Activated CD4-positive, alpha-beta T cell treated with anti-CD3 and anti-CD28 coated beads, Interleukin-2, amount 50 U/mL, for 16 hours (primary cell): ENCODE measurements around the gene ZCCHC24.
"Not testable (repeated sequence)": the region's sequence is repeated elsewhere in the genome, so short reads cannot be mapped to it uniquely, and the experiment has no call there.

Experiments used
- DNase-seq: peaks from one replicate; pipeline ENCODE4 v3.0.0-alpha.2; 2020

Gene ZCCHC24

DNA sequence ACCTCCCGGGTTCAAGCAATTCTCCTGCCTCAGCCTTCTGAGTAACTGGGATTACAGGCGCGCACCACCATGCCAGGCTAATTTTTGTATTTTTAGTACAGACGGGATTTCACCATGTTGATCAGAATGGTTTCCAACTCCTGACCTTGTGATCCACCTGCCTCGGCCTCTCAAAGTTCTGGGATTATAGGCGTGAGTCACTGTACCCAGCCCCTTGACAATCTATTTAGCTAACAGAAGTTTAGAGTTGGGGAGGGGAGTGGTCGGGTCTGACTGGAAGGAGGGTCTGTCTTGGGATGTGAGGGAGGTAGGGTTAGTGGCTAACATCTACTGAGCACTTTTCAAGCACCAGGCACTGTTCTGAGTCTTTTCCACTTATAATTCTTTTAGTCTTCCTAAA, 27.0 kb upstream of the ZCCHC24 start:
- DNase-seq: no peak

DNA sequence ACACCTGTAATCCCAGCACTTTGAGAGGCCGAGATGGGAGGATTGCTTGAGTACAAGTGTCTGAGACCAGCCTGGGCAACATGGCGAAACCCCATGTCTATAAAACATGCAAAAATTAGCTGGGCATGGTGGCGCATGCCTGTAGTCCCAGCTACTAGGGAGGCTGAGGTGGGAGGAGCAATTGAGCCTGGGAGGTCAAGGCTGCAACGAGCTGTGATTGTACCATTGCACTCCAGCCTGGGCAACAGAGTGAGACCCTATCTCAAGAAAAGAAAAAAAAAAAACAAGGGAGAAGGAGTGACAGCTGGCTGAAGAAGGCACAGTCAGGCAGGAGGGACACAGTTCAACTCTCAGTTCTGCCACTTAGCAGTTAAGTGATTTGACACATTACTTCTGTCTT, 26.4 kb upstream of the ZCCHC24 start:
- no peak for DNase-seq

DNA sequence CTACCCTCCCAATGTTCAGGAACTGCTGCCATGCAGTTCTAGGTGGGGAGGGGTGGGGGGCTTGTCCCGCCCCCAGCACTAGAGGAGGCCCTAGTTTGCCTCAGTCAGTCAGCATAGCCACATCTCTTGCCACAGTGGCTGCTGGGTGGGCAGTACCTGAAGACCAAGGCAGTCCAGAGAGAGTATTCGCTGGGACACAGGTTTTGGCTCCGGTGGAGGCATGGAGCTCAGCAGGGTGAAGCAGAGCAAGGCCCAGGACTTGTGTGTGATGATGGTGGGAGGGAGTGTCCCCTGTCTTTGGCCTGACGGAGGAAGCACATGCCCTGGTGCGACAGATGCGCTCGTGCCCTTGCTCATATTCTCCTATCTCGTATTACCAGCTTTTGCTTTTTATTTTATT, 24.7 kb upstream of the ZCCHC24 start:
- no peak for DNase-seq

DNA sequence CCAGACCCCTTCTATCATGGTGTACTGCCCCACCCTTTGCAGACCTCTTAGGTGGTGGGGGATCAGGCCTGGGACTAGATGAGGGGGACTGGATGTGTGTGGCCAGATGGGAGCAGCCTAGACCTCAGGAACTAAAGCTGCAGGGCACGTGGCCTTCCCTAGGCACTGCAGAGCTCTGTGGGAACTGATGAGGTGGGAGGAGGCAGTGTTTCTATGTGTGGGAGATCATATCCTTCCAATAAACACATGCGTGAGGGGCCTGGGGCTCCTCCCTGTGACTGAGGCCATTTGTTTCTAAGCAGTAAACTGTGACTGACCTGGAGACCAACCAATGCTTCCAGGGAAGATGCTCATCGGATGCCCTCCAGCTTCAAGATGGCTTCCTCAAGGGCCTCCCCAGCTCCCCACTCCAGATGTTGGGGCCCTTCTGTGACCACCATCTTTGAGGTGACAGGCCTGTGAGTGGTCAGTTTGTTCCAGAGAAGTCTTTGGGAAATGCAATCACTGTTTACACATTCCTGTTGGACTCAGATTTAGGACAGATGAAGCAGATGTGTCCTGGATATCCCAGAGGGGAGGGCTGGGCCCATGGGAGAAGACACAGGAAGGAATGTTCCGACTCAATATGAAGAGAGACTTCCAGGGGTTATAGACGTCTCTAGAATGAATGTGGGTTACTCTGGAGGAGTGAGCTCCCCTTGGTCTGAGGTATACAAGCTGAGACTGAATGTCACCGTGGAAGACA, 23.6 kb upstream of the ZCCHC24 start:
- DNase-seq: no peak

DNA sequence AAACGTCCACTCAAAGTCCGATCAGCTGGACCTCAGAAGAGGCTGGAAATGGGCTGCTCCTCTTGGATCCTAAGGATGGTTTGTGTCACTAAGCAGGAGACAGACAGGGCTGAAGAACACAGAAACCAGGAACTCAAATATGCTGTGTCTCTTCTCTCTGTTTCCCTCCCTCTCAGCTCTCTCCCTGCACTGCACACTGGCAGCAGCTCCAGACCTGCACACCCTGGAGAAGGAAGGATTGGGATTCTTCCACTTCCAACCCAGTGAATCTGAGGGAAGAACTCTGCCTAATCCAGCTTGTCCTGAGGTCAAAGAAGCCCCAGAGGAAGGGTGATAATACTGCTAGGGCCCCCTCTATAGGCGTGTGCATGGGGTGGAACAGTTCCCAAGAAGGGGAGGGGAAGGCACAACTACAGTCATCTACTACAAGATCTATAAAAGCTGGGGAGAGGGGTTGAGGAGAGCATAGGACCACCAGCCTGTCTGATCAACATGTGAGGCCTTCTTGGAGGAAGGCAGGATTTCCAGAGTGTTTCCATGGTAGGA, 22.7 kb upstream of the ZCCHC24 start:
- no peak for DNase-seq

DNA sequence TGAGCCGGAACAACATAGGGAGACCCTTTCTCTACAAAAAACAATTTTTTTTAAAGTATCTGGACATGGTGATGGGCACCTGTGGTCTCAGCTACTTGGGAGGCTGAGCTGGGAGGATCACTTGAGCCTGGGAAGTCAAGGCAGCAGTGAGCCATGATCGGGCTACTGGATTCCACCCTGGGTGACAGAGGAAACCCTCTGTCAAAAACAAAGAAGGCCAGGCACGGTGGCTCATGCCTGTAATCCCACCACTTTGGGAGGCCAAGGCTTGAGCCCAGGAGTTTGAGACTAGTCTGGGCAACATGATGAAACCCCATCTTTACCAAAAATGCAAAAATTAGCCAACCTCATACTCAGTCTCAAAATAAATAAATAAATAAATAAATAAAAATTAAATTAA, 19.9 kb upstream of the ZCCHC24 start:
- DNase-seq: no peak

DNA sequence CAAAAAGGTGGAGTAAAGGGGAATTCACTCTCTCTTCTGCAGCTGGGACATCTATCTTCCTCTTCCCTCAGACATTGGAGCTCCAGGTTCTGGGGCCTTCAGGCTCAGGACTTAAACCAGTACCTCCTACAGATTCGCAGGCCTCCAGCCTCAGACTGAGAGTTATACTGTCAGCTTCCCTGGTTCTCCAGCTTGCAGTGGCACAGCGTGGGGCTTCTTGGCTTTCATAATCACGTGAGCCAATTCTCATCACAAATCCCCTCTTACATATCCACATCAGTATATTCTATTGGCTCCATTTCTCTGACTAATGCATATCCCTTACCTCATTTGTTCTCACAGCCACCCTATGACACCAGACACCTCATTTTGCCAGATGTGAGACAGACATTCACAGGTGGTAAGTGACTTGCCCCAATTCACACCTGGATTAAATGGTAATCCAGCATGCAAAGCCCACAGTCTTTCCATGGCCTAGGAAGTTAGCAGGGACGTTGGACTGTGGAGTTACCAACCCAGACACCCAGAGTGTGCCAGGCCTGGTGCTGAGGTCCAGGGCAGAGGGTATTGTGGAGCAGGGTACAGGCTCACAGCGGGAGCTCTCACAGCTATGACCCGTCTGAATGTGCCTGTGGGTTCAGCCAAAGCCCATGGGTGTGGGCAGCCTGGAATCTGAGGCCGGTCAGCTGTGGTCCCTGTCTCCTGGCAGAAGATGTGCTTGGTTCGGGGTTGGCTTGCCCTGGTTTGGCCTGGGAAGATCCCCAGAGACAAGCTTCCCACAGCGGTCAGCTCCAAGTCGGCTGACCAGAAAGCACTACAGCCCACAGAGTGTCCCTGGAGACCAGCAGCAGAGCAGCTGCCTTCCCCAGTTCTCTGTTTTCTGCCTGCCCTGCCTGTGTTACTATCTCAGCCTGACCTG, 18.4 kb upstream of the ZCCHC24 start:
- no peak for DNase-seq

DNA sequence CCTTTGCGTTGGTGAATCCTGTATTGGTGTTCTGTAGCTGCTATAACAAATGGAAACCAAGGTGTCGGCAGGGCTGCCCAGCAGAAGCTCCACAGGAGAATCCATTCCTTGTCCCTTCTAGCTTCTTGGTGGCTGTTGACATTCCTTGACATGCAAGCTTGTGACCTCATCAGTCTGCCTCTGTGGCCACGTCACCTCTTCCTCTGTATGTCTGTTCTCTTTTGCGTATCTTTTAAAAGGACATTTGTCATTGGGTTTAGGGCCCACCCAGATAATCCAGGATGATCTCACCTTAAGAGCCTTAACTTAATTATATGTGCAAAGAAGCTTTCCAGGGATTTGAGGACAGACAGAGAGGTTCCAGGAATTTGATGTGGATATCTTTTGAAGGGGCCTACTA, 15.3 kb upstream of the ZCCHC24 start:
- no peak for DNase-seq

DNA sequence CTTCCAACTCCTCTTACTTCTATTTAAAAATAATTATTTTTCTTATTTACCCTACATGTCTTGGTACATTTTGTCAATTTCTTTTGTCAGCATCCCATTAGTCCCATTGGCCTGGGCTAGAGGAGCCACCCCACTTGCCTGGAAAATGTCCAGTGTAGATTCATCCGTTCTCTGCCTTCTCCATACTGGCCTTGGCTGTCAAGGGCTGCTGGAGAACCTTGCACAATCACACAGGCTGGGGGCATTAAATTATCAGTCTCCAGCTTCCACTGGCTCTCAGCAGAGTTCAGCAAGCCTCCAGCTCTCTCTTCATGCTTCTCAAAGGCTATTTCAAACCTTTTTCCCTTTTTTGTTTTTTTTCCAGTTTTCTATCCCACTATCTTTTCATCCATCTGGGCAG, 13.8 kb upstream of the ZCCHC24 start:
- no peak for DNase-seq

DNA sequence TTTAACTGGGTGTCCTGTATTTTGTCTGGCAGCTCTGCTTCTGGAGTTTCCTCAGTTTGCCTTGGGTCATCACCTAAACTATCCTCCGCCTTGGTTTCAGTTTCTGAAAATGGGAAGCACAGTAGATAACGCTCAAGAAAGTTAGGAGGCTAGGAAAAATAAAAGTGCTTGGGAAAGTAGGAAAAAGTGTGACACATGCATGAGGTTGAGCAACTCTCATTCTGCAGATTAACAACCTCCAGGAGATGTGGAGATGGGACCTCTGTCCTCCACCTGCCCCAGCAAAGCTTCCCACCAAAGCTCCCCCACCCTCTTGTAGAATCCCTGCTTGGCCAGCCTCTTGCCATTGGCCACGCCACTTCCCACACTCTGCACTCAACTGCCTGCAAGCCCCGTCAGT, 13.1 kb upstream of the ZCCHC24 start:
- DNase-seq: no peak

DNA sequence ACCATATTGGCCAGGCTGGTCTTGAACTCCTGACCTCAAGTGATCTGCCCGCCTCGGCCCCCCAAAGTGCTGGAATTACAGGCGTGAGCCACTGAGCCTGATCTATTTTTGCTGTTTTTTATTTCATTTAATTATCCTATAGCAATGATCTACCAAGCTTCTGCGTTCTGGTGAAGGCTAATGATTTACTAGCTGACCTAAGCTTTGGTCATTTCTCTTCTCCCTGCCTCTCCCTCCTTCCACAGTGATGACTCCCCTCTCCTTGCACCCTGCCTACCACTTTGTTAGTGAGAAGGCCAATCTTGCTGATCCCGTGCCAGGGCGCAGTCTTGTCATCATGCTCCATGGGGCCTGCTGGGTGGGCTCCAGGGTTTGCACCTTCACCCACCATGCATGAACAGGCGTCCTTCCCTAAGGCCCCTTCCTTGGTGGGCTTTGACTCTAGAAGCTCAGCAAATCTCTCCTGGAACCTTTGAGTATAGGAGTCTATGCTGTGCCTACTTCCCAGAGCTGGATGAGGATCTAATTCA, 11.9 kb upstream of the ZCCHC24 start:
- DNase-seq: no peak

DNA sequence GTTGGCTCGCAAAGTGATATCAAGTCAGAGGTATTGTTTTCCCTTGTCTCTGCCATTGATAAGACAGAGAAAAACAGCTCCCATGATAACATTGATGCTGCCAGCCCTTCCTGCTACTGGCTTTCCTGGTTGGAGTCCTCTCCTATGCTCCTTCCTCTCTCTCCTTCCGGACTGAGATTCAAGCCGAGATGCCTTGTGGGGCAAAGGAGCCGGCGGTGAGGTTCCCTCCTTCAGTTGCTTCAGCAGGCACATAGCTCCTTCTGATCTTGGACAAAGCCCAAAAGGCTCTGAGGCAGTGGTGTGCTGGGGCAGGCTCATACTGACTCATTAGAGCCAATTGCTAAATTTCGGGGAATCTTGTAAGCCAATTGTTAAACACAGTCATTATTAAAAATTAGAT, 8.8 kb upstream of the ZCCHC24 start:
- no peak for DNase-seq

DNA sequence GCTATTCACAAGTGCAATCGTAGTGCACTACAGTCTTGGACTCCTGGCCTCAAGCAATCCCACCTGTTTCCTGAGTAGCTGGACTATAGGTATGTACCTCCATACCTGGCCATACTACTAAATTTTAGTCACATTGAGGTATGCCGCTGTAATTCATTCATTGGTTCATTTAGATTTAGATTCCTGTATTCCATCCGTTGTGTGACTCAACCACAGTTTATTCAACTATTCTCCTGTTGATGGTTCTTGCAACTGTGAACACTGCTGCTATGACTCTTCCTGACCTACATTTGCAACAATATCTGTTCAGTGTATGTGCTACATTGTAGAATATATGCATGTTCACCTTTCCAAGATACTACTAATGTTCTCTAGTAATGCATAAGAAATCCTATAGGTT, 8.0 kb upstream of the ZCCHC24 start:
- DNase-seq: no peak

DNA sequence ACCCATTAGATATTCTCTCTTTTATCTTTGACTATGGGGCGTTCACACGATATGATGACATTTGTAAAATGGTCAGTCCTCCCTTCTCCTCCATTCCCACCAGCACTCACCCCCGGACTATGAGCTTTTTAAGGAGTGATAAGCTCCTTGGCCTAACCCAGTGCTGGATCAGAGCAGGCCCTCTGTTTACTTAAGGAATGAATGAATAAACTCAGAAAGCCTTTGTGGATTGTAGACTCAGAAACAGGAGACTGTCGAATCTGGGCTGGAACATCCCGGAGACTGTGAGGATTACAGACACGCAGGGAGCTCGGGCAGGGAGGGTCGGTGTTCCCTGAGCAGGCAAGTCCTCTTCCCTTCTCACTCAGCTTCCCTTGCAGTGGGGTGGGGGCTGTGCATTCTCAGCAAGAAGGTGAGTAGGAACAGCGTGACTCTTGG, 6.8 kb upstream of the ZCCHC24 start:
- DNase-seq: no peak

DNA sequence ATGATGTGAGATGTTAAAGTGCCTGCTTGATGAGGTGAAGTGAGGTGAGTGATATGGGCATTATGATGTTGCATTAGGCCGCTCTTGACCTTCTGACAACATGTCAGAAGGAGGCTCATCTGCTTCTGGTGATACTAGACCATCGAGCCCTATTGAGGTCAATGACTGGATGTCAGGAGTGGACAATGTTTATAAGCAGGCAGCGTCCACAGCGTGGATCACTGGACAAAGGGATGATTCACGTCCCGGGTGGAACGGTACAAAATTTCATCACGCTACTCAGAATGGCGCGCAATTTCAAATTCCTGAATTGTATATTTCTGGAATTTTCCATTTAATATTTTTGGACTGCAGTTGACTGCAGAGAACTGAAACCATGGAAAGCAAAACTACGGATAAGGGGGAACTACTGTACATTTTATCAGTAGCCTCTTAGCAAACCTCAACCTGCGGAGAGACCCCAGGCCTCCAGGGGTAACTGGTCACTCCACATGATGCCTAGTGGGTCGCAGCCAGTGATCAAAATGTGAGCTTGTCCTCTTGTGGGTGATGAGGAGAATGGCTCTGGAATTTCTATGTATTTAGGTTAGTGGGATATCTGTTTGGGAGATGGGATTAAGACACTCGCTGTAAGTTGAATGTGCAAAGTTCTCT, 5.7 kb upstream of the ZCCHC24 start:
- no peak for DNase-seq

DNA sequence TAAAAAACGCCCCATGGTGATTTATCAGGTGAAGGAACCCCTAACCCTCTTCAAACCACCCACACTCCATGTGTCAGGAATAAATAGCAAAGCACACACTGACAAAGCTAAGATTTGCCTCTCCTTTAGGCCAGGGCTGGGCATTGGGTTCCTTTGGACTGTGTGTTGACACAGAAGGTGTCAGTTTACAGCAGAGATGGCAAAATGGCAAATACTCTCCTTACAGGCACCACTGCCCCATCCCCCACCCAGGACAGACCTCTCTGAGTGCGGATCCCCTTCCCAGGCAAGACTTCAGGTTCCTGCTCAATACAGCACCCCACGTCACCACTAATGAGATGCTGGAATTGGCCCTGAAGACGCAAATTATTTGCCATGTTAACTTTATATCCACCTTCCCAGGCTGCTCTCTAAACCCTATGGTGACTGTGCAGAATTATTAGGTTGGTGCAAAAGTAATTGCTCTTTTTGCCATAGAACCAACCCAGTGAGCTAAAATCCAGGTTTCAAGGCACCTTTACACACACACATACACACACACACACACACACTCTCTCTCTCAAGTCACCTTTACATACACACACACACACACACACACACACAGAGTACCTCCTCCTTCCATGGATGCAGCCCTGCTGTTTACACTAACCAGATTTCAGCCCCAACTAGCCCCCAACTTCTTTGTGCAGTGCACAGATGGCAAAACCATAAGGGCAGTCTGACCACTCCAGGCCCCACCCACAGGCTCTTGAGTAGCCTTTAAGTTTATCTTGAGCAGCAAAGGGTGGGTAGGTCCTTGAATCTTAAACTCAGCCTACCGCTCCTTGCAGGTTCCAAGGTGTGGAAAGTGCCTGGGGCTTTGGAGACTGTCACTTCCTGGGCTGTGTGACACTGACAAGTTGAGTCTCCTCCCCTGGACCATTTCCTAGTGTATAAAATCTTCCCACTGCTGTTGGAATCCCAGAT, 4.0 kb upstream of the ZCCHC24 start:
- no peak for DNase-seq

DNA sequence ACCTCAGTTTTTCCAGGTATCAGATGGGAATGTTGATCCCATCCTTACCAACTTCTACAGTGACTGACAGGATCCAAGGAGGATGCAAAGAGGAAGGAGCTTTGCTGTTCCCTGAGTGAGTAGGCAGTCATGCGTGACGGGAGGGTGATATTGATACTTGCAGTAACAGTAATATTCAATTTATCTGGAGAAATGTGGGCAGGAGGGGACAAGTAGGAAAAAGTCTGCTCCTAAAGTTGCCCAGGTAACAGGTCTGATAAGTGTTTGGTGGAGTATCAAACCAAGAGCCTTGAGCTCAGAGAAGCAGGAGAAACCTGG, 3.3 kb upstream of the ZCCHC24 start:
- DNase-seq: no peak

DNA sequence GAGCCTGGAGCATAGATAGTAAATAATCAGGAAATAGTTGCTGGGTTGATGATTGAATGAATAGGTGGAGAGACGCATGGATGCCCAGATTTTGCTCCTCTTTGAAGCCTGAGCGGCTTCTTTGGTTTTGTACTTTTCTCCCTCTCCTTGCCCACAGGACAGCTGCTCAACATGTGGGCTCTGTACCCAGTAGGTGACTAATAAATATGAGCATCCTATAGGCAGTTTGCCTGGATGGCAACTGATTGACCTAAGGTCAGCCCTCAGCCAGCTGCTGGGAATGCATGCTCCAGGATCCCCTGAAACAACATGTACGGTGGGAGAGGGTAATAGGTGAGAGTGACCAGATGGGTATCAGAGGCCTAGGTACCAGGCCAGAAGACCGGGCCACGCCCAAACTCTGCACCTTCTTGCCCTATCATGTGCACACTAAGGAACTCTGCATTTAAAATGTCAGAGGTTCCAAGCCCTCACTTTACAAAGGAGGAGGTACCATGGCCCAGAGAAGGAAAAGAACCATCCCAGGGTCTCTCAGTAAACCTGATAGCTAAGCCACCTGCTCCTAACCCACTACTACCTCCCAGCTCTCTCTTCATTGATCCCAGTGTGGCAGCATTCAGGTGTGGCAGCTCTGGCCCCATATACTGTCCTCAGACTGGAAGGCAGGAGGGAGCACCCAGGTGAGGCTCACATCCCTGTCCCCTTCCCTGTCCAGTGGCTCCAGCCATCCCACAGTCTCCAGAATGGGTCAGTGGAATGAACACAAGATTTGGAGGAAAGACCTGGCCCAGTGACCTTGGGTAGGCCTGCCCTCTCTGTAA, 2.7 kb upstream of the ZCCHC24 start:
- no peak for DNase-seq

DNA sequence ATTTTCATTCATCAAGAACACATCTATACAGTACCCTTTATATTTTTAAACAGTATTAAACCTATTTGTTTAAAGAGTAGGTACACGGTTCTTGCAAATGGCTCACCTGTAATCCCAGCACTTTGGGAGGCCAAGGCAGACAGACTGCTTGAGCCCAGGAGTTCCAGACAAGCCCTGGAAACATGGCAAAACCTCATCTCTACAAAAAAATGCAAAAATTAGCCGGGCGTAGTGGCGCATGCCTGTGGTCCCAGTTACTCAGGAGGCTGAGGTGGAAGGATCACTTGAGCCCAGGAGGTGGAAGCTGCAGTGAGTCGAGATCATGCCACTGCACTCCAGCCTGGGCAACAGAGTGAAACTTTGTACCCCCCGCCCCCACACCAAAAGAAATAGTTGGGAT, 1.8 kb upstream of the ZCCHC24 start:
- DNase-seq: not testable (repeated sequence)

DNA sequence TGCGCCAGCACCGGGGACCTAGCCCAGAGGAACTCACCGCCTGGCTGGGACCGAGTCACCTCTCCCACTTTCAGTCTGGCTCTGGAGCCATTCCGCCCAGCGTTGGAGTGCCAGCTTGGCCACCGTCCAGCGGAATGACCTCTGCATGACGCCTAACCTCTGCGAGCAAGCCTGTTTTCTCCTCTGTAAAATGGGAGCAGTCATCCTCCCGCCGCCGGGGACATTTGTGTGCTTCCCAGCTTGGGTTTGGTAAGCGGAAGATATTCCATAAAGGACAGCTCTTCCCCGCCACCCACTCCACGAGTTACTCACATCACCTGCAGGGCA, 1.3 kb upstream of the ZCCHC24 start:
- DNase-seq: no peak

DNA sequence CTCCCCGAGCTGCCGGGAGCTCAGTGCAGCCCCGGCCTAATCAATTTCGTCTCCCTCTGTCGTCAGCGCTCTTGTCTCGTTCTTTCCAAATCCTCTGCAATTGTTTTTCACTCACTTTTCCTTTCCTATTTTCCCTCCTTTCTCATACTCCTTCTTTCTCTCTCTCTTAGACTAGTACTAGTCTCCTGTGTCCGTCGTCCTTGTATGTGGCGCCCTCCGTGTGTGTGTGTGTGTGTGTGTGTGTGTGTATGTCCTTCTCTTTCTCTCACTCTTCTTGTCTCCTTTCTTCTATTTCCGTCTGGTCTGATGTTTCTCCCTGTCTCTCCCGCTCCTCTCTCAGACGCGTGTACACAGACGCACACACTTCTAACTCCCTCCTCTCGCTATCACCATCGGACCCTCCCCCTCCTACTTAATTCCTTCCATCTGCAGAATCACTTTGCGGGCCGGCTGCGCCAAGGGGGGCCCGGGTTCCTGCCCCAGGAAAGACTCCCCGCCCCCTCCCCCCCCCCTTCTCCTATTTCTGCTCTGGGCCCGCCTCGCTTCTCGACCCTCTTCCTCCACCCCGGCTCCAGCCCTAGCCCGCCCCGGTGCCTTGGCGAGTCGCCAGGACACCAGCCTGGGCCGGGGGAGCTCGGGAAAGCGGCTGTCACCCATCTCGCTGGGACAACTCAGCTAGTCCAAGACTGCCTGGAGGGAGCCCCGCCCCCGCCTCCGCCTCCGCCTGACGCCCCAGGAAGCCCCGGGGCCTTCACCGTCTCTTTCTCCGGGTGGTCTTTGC, 743 bp upstream of the ZCCHC24 start:
- DNase-seq: no peak
